HepG2 (cell line): ENCODE data around the gene SPAG6.

ENCODE experiments used
- CAMTA2 ChIP-seq: sonication (generic); formaldehyde crosslinking; IDR thresholded peaks from 2 replicates; pipeline ENCODE4 v1.4.0; 2020; ENCODE audit warnings: mild to moderate bottlenecking, missing genetic modification reagents, borderline replicate concordance
- CTCF ChIP-seq: sonication (generic); formaldehyde crosslinking; IDR thresholded peaks from 2 replicates; pipeline ENCODE4 v1.5.0; 2020; ENCODE audit warnings: mild to moderate bottlenecking, missing genetic modification reagents, moderate library complexity
- GTF2F1 ChIP-seq: fragments of 150-350 bp; IDR thresholded peaks from 2 replicates; pipeline ENCODE4 v1.6.1; 2014; ENCODE audit warnings: low read length
- RAD21 ChIP-seq: fragments of 450-650 bp; formaldehyde crosslinking; IDR thresholded peaks from 2 replicates; pipeline ENCODE4 v1.5.0; 2020; ENCODE audit warnings: mild to moderate bottlenecking
- ZFP37 ChIP-seq: sonication (generic); formaldehyde crosslinking; IDR thresholded peaks from 2 replicates; pipeline ENCODE4 v1.4.0; 2020; ENCODE audit warnings: missing genetic modification reagents, borderline replicate concordance
- ZNF431 ChIP-seq: sonication (generic); formaldehyde crosslinking; IDR thresholded peaks from 2 replicates; pipeline ENCODE4 v1.9.0; 2022; ENCODE audit warnings: missing genetic modification reagents, low read depth, mild to moderate bottlenecking, borderline replicate concordance
- ZNF709 ChIP-seq: sonication (generic); formaldehyde crosslinking; IDR thresholded peaks from 2 replicates; pipeline ENCODE4 v1.5.0; 2020; ENCODE audit warnings: mild to moderate bottlenecking, missing genetic modification reagents

- TF ChIP-seq CAMTA2: no peak
- no peak for TF ChIP-seq CTCF (CRISPR knock-in tag)
- TF ChIP-seq ZFP37 (CRISPR knock-in tag): no peak
- no peak for TF ChIP-seq ZNF431 (CRISPR knock-in tag)
- TF ChIP-seq GTF2F1: no peak
- TF ChIP-seq ZNF709 (CRISPR knock-in tag): no peak
- no peak for TF ChIP-seq RAD21 (CRISPR knock-in tag)
Measured at GRCh38 chr10:22335173-22335933, 9.9 kb upstream of the SPAG6 start.
